LNCaP clone FGC (cell line): ENCODE data around the gene HBP1.

Experiments used
- DNase-seq: peaks from one replicate; pipeline ENCODE4 v3.0.0-alpha.2; 2011; ENCODE audit warnings: low read depth
- H3K4me3 ChIP-seq: 2 replicates; pipeline ENCODE4 v1.5.1; 2011; ENCODE audit warnings: mild to moderate bottlenecking, low read depth, low read length, control low read depth
- TF ChIP-seq, protein P1 (sequence below): IDR thresholded peaks from 2 replicates; pipeline ENCODE4 v1.5.1; 2012; ENCODE audit warnings: mild to moderate bottlenecking; ENCODE audit not compliant: control insufficient read depth, insufficient read depth; ENCODE audit errors: extremely low read depth

The HBP1 gene

DNA sequence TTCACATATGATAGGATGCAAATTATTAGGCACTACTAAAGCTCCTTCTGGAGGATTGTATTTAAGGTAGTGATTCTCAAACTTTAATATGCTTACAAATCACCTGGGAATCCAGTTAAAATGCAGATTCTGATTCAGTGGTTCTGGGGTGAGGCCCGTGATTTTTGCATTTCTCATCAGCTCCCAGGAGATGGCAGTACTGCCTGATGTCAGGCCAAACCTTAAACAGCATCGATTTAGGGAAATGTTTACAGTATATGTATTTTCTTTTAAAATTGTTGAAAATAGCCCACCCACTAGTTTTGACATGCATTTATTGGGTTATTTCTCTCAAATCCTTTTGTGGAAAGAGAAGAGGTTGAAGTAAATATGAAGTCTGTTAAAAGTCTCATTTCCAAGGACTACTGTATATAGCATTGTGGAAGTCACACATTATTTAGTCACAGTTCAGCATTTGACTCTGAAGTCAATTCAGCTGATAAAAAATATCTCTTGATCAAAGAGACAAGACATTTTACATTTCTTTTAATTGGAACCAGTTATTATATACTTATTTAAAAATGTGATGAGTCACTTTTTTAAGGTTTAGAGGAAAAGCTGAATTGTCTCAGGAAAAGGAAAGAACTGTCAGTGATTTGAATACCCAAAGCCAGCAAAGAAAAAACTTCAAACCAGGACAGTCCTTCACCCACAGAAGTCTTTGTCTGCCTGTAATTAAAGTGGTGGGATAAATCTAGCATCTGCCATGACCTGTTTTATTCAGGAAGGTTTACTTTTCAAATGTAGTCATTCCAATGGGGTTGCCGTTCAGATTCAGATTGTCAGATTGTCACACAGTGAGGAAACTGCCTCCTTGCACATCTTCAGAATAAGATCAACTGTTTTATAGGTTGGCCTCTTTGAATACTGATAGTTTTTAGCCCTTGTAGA lies 21.1 kb upstream of the HBP1 start:
- TF ChIP-seq, protein P1, sequence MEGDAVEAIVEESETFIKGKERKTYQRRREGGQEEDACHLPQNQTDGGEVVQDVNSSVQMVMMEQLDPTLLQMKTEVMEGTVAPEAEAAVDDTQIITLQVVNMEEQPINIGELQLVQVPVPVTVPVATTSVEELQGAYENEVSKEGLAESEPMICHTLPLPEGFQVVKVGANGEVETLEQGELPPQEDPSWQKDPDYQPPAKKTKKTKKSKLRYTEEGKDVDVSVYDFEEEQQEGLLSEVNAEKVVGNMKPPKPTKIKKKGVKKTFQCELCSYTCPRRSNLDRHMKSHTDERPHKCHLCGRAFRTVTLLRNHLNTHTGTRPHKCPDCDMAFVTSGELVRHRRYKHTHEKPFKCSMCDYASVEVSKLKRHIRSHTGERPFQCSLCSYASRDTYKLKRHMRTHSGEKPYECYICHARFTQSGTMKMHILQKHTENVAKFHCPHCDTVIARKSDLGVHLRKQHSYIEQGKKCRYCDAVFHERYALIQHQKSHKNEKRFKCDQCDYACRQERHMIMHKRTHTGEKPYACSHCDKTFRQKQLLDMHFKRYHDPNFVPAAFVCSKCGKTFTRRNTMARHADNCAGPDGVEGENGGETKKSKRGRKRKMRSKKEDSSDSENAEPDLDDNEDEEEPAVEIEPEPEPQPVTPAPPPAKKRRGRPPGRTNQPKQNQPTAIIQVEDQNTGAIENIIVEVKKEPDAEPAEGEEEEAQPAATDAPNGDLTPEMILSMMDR: peak; percentile 68
- DNase-seq: no peak
- H3K4me3 ChIP-seq: no peak overlapping the region

- no peak overlapping the region for H3K4me3 ChIP-seq
- no peak for DNase-seq
- TF ChIP-seq, protein P1: no peak
Observed at GRCh38 chr7:107148721-107149120, 20.1 kb upstream of the HBP1 start.

GRCh38 chr7:107149863-107150262 lies 18.9 kb upstream of the HBP1 start:
- no peak overlapping the region for H3K4me3 ChIP-seq
- DNase-seq: no peak
- TF ChIP-seq, protein P1: no peak

- TF ChIP-seq, protein P1: peak; percentile 46
- no peak overlapping the region for H3K4me3 ChIP-seq
- no peak for DNase-seq
Observed at GRCh38 chr7:107150375-107151073, 18.3 kb upstream of the HBP1 start.

- DNase-seq: no peak
- H3K4me3 ChIP-seq: no peak overlapping the region
- TF ChIP-seq, protein P1: no peak
Observed at GRCh38 chr7:107151538-107151937, 17.3 kb upstream of the HBP1 start.

DNA sequence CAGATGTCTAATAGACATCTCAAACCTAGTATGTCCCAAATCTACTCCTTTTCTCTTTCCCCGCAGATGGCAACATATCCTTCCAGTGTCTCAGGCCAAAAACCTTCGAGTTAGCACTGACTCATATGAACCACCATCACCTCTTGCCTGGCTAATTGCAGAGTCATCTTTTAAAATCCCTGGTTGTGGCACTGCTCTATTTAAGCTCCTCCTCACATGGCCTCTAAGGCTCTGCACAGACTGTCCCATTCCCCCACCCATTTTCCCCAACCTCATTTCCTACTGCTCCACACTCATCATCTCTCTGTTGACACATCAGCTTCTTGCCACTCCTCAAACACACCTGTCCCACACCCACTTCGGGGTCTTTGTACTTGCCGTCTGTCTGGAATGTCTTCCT lies 16.8 kb upstream of the HBP1 start:
- TF ChIP-seq, protein P1: no peak
- DNase-seq: no peak
- no peak overlapping the region for H3K4me3 ChIP-seq
